KMS-11 (cell line): ENCODE data around the gene TIGD7.
A peak's percentile ranks its signal among the peaks of the same experiment; 100 is the strongest.

Source experiments
- H2AFZ ChIP-seq: fragments of 200-600 bp; sonication (generic); 2 replicates; pipeline ENCODE4 v1.6.1; 2016; ENCODE audit warnings: antibody characterized with exemption, mixed run types, low read depth
- H3K27ac ChIP-seq: fragments of 200-600 bp; sonication (generic); 2 replicates; pipeline ENCODE4 v1.6.1; 2016; ENCODE audit warnings: mild to moderate bottlenecking, mixed run types
- H3K27me3 ChIP-seq: fragments of 200-600 bp; sonication (generic); 2 replicates; pipeline ENCODE4 v1.6.1; 2017; ENCODE audit warnings: mild to moderate bottlenecking, low read depth, mixed run types, moderate library complexity; ENCODE audit not compliant: insufficient read depth
- H3K36me3 ChIP-seq: fragments of 200-600 bp; sonication (generic); 2 replicates; pipeline ENCODE4 v1.6.1; 2017; ENCODE audit warnings: mild to moderate bottlenecking, mixed run types; ENCODE audit not compliant: insufficient read depth
- H3K4me1 ChIP-seq: fragments of 200-600 bp; sonication (generic); 2 replicates; pipeline ENCODE4 v1.6.1; 2016; ENCODE audit warnings: mild to moderate bottlenecking, low read depth, mixed run types; ENCODE audit not compliant: poor library complexity, severe bottlenecking
- H3K4me2 ChIP-seq: fragments of 200-600 bp; sonication (generic); 2 replicates; pipeline ENCODE4 v1.7.0; 2016; ENCODE audit warnings: mild to moderate bottlenecking, mixed run types
- H3K4me3 ChIP-seq: fragments of 200-600 bp; sonication (generic); IDR thresholded peaks from 2 replicates; pipeline ENCODE4 v1.6.1; 2017; ENCODE audit warnings: low read depth, low read length, mixed read lengths; ENCODE audit not compliant: insufficient read depth
- H3K79me2 ChIP-seq: fragments of 200-600 bp; sonication (generic); 2 replicates; pipeline ENCODE4 v1.6.1; 2016; ENCODE audit warnings: low read depth, mixed run types; ENCODE audit not compliant: insufficient read depth
- H3K9ac ChIP-seq: fragments of 200-600 bp; sonication (generic); 2 replicates; pipeline ENCODE4 v1.6.1; 2016; ENCODE audit warnings: mild to moderate bottlenecking, mixed run types
- H4K20me1 ChIP-seq: fragments of 200-600 bp; sonication (generic); 2 replicates; pipeline ENCODE4 v1.6.1; 2016; ENCODE audit warnings: mild to moderate bottlenecking, mixed run types; ENCODE audit not compliant: insufficient read depth
- CTCF ChIP-seq: fragments of 200-600 bp; sonication (generic); conservative IDR thresholded peaks from 2 replicates; pipeline ENCODE4 v1.6.1; 2017; ENCODE audit warnings: low read depth, mild to moderate bottlenecking, antibody characterized with exemption, low read length, moderate library complexity, mixed read lengths

TIGD7 gene

GRCh38 chr16:3282103-3282729, 23.0 kb downstream of the TIGD7 start:
- H3K27ac ChIP-seq = peak overlapping the region; percentile 91
- no peaks in the 10 kb centered on the region for H3K27me3 ChIP-seq
- H3K4me1 ChIP-seq = peaks cover 25% of the 10 kb centered on the region
- peaks cover 34% of the 10 kb centered on the region for H3K79me2 ChIP-seq
- H3K9ac ChIP-seq = peak overlapping the region; percentile 88
- no peaks in the 10 kb centered on the region for H4K20me1 ChIP-seq
- 0 out of 2 replicates have a peak, but pooled peaks have one; percentile 32 for TF ChIP-seq CTCF
- H2AFZ ChIP-seq = peak overlapping the region; percentile 65
- H3K4me2 ChIP-seq = peak overlapping the region; percentile 52
- H3K36me3 ChIP-seq = peaks cover 14% of the 10 kb centered on the region; the same call in 1 of the 2 replicates
- no peak overlapping the region for H3K4me3 ChIP-seq

- peaks cover 29% of the 10 kb centered on the region for H3K79me2 ChIP-seq
- TF ChIP-seq CTCF = no peak
- no peaks in the 10 kb centered on the region for H3K27me3 ChIP-seq
- H2AFZ ChIP-seq = peak overlapping the region; percentile 65; the same call in 1 of the 2 replicates
- peak overlapping the region; percentile 88; the same call in 1 of the 2 replicates for H3K9ac ChIP-seq
- H4K20me1 ChIP-seq = no peaks in the 10 kb centered on the region
- no peak overlapping the region for H3K4me3 ChIP-seq
- H3K4me2 ChIP-seq = peak overlapping the region; percentile 52
- H3K36me3 ChIP-seq = peaks cover 8% of the 10 kb centered on the region; the same call in 1 of the 2 replicates
- H3K27ac ChIP-seq = peak overlapping the region; percentile 91
- peaks cover 25% of the 10 kb centered on the region for H3K4me1 ChIP-seq
Measured at GRCh38 chr16:3281222-3281820, 23.9 kb downstream of the TIGD7 start.

- H2AFZ ChIP-seq = no peak overlapping the region
- H4K20me1 ChIP-seq = no peaks in the 10 kb centered on the region
- no peaks in the 10 kb centered on the region for H3K27me3 ChIP-seq
- H3K4me3 ChIP-seq = no peak overlapping the region
- no peaks in the 10 kb centered on the region for H3K36me3 ChIP-seq
- H3K27ac ChIP-seq = no peak overlapping the region
- peaks cover 12% of the 10 kb centered on the region for H3K4me1 ChIP-seq
- H3K79me2 ChIP-seq = no peaks in the 10 kb centered on the region
- no peak overlapping the region for H3K4me2 ChIP-seq
- no peak overlapping the region for H3K9ac ChIP-seq
- no peak for TF ChIP-seq CTCF
Measured at GRCh38 chr16:3276679-3277078, 28.6 kb downstream of the TIGD7 start.

GRCh38 chr16:3274947-3275346, 30.3 kb downstream of the TIGD7 start:
- no peaks in the 10 kb centered on the region for H3K36me3 ChIP-seq
- H3K27ac ChIP-seq = no peak overlapping the region
- no peak for TF ChIP-seq CTCF
- no peaks in the 10 kb centered on the region for H3K79me2 ChIP-seq
- H4K20me1 ChIP-seq = no peaks in the 10 kb centered on the region
- H3K9ac ChIP-seq = no peak overlapping the region
- no peak overlapping the region for H3K4me2 ChIP-seq
- no peak overlapping the region for H2AFZ ChIP-seq
- no peaks in the 10 kb centered on the region for H3K27me3 ChIP-seq
- no peak overlapping the region for H3K4me3 ChIP-seq
- H3K4me1 ChIP-seq = peaks cover 3% of the 10 kb centered on the region
